Stomach (tissue), 4 donors: ENCODE measurements around the gene NAALADL2.

ENCODE experiments used
- POLR2A ChIP-seq, 4 donors: fragments of 450-650 bp; IDR thresholded peaks; one replicate each; pipeline ENCODE4 v1.6.1; 2016; ENCODE audit warnings: antibody characterized with exemption in 4 of 4, control low read depth in 2 of 4, mild to moderate bottlenecking in 1 of 4, moderate library complexity in 1 of 4
- TF ChIP-seq, protein P1 (sequence below), 7 experiments: fragments of 450-650 bp in 4 of 7; fragments of 200-600 bp in 3 of 7; sonication (generic) in 3 of 7; IDR thresholded peaks; one replicate each; pipeline ENCODE4 v1.5.1; 2016 to 2019; ENCODE audit warnings: antibody characterized with exemption in 7 of 7, control low read depth in 2 of 7, mild to moderate bottlenecking in 1 of 7

DNA sequence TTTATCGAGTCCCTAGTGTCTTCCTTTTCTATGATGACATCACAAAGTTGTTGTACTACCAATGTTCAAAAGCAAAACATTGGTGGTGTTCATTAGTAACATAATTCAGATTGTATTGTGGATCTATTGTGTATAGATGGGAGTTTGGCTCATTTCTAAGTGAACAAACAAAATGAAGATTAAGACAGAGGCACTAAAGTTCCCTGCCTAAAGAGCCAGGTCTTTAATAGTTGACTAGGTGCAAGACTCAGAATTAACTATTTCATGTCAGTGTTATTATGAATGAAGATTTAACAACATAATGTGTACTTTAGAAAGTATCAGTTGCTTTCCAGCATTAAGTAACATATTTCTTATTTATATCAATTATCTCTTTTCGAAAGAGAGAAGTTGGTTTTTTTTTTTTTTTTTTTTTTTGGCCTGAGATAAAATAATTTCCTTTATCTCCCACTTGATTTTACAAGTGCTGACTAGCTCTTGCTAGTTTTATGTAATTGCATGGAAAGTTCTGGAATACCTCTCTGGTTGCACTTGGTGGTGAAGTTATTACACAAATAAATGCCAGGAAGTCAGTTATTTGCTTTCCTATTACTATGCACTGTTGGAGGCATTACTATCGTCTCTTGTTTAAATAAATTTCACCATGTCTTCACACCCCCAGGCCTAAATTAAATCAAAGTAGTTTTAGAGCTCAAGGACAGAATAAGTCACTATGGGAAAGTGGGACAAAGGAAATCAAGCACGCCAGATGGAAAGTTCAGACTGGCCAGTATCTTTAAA, 48.7 kb downstream of the NAALADL2 start:
- TF ChIP-seq, protein P1, sequence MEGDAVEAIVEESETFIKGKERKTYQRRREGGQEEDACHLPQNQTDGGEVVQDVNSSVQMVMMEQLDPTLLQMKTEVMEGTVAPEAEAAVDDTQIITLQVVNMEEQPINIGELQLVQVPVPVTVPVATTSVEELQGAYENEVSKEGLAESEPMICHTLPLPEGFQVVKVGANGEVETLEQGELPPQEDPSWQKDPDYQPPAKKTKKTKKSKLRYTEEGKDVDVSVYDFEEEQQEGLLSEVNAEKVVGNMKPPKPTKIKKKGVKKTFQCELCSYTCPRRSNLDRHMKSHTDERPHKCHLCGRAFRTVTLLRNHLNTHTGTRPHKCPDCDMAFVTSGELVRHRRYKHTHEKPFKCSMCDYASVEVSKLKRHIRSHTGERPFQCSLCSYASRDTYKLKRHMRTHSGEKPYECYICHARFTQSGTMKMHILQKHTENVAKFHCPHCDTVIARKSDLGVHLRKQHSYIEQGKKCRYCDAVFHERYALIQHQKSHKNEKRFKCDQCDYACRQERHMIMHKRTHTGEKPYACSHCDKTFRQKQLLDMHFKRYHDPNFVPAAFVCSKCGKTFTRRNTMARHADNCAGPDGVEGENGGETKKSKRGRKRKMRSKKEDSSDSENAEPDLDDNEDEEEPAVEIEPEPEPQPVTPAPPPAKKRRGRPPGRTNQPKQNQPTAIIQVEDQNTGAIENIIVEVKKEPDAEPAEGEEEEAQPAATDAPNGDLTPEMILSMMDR (IDR thresholded peaks at IDR 0.05) = no peak
- no peak for TF ChIP-seq POLR2A (IDR thresholded peaks at IDR 0.05)
